ENCODE results near the gene ACOT7.

DNA sequence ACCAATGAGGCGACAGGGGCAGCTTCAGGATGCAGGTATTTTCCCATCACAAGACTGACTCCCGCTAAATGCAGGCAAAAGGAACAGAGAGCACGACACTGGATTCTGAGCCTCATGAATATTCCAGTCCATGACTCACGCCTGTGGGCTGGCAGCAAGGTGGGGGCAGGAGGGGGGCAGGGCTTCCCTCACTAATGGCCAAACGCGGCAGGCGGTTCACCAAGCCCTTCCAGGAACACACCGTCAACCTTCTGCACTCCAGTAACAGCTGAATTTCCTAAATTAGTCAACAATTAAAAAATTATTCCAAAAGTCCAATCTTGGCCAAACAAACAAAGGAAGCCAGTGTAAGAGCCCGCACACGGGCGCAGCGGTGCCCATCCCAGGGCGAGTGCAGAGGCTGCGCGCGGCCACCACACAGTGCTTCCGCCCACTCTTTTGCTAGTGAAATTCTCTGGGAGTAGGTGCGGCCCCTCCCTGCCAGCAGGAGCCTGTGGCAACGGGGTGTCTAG lies 120.1 kb downstream of the ACOT7 start:
- TF ChIP-seq, protein P1, sequence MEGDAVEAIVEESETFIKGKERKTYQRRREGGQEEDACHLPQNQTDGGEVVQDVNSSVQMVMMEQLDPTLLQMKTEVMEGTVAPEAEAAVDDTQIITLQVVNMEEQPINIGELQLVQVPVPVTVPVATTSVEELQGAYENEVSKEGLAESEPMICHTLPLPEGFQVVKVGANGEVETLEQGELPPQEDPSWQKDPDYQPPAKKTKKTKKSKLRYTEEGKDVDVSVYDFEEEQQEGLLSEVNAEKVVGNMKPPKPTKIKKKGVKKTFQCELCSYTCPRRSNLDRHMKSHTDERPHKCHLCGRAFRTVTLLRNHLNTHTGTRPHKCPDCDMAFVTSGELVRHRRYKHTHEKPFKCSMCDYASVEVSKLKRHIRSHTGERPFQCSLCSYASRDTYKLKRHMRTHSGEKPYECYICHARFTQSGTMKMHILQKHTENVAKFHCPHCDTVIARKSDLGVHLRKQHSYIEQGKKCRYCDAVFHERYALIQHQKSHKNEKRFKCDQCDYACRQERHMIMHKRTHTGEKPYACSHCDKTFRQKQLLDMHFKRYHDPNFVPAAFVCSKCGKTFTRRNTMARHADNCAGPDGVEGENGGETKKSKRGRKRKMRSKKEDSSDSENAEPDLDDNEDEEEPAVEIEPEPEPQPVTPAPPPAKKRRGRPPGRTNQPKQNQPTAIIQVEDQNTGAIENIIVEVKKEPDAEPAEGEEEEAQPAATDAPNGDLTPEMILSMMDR (IDR thresholded peaks at IDR 0.05; ENCODE audit: low read length): no peak
- TF ChIP-seq EZH2 (IDR thresholded peaks at IDR 0.05; ENCODE audit: borderline replicate concordance, low read length): no peak
